Activated T-cell treated with anti-CD3 and anti-CD28 coated beads, Interleukin-2, amount 50 U/mL, for 1 hour (primary cell): ENCODE data around the gene ANKRD33.

Source experiments
- DNase-seq: peaks from one replicate; pipeline ENCODE4 v3.0.0-alpha.2; 2020

Gene ANKRD33

GRCh38 chr12:51905471-51906429 lies 17.8 kb downstream of the ANKRD33 start:
- no peak for DNase-seq

GRCh38 chr12:51906430-51907082 lies 18.7 kb downstream of the ANKRD33 start:
- DNase-seq: no peak

GRCh38 chr12:51907083-51907855 lies 19.4 kb downstream of the ANKRD33 start, which contains the start of gene ACVRL1:
TSS of gene ACVRL1 (plus strand) at chr12:51907504. CDS start at chr12:51912475, 4,971 bp downstream.
- no peak for DNase-seq

- no peak for DNase-seq
These were observed 20.0 kb downstream of the ANKRD33 start for GRCh38 chr12:51907856-51908425.

GRCh38 chr12:51908876-51909592 lies 21.1 kb downstream of the ANKRD33 start:
- DNase-seq: no peak

GRCh38 chr12:51910168-51910567 lies 22.3 kb downstream of the ANKRD33 start:
- no peak for DNase-seq

- no peak for DNase-seq
These were observed 22.8 kb downstream of the ANKRD33 start for GRCh38 chr12:51910691-51911090.

GRCh38 chr12:51911307-51911706 lies 23.4 kb downstream of the ANKRD33 start:
- no peak for DNase-seq

- no peak for DNase-seq
These were observed 24.1 kb downstream of the ANKRD33 start for GRCh38 chr12:51911788-51912711.

- no peak for DNase-seq
These were observed 25.4 kb downstream of the ANKRD33 start for GRCh38 chr12:51913071-51914033.

GRCh38 chr12:51914034-51914923 lies 26.4 kb downstream of the ANKRD33 start:
- no peak for DNase-seq

GRCh38 chr12:51915003-51915625 lies 27.2 kb downstream of the ANKRD33 start:
- DNase-seq: no peak

GRCh38 chr12:51915951-51916350 lies 28.0 kb downstream of the ANKRD33 start:
- no peak for DNase-seq

- no peak for DNase-seq
These were observed 29.2 kb downstream of the ANKRD33 start for GRCh38 chr12:51917041-51917590.

- DNase-seq: no peak
These were observed 30.0 kb downstream of the ANKRD33 start for GRCh38 chr12:51917746-51918453.

GRCh38 chr12:51920046-51920445 lies 32.1 kb downstream of the ANKRD33 start:
- DNase-seq: no peak
